PC-9 (cell line): ENCODE measurements around the gene GPC1. TPM values are rescaled to one million over a fixed set of nuclear protein-coding genes. Genes with fewer than 3 reads are reported as not detected.
A peak's percentile ranks its signal among the peaks of the same experiment; 100 is the strongest.

Experiments
- BruUV-seq: library from RNA; stranded (reverse); fragments of 400-500 nt; replicated peaks from 2 replicates; lab custom pipeline; 2021; lab: Mats Ljungman, UMichigan
- CTCF ChIA-PET: fragments of 300-600 bp; sonication (Branson Sonifier 250); formaldehyde crosslinking; loops from one replicate; lab custom pipeline; 2022; ENCODE audit warnings: antibody characterized with exemption; lab: Charles Lee
- POLR2A ChIA-PET: fragments of 300-600 bp; sonication (Branson Sonifier 250); formaldehyde crosslinking; loops from one replicate; lab custom pipeline; 2022; ENCODE audit warnings: antibody characterized with exemption; ENCODE audit not compliant: unreplicated experiment; lab: Charles Lee
- DNase-seq, 2 experiments: peaks; one replicate each; pipeline versions ENCODE4 v3.0.0 to v3.0.0-alpha.2; 2015 to 2022; ENCODE audit warnings: mixed read lengths in 1 of 2
- H2AFZ ChIP-seq: fragments of 200-600 bp; sonication (generic); 2 replicates; pipeline ENCODE4 v1.8.1; 2017; ENCODE audit warnings: antibody characterized with exemption
- H3F3A ChIP-seq: fragments of 200-600 bp; sonication (generic); 2 replicates; pipeline ENCODE4 v1.8.1; 2017; ENCODE audit warnings: antibody characterized with exemption, mild to moderate bottlenecking, low read depth; ENCODE audit not compliant: insufficient read depth
- H3K27ac ChIP-seq: fragments of 200-600 bp; sonication (generic); 2 replicates; pipeline ENCODE4 v1.6.1; 2016; ENCODE audit warnings: mixed run types
- H3K27me3 ChIP-seq: fragments of 200-600 bp; sonication (generic); 2 replicates; pipeline ENCODE4 v1.6.1; 2016; ENCODE audit warnings: low read depth, mixed run types; ENCODE audit not compliant: insufficient read depth
- H3K36me3 ChIP-seq: fragments of 200-600 bp; sonication (generic); 2 replicates; pipeline ENCODE4 v1.6.1; 2016; ENCODE audit warnings: low read depth, mixed run types
- H3K4me1 ChIP-seq: fragments of 200-600 bp; sonication (generic); replicated peaks from 2 replicates; pipeline ENCODE4 v1.6.1; 2016; ENCODE audit warnings: mixed run types; ENCODE audit not compliant: insufficient read depth
- H3K4me2 ChIP-seq: fragments of 200-600 bp; sonication (generic); 2 replicates; pipeline ENCODE4 v1.6.1; 2017; ENCODE audit warnings: mixed run types
- H3K4me3 ChIP-seq: fragments of 200-600 bp; sonication (generic); 2 replicates; pipeline ENCODE4 v1.6.1; 2016; ENCODE audit warnings: mixed run types
- H3K79me2 ChIP-seq: fragments of 200-600 bp; sonication (generic); 2 replicates; pipeline ENCODE4 v1.6.1; 2017; ENCODE audit warnings: low read depth, mixed run types
- H3K9me2 ChIP-seq: fragments of 200-600 bp; sonication (generic); 2 replicates; pipeline ENCODE4 v1.8.1; 2017; ENCODE audit warnings: mild to moderate bottlenecking; ENCODE audit not compliant: insufficient read depth
- H3K9me3 ChIP-seq: fragments of 200-600 bp; sonication (generic); 2 replicates; pipeline ENCODE4 v1.8.1; 2016; ENCODE audit warnings: low read depth; ENCODE audit not compliant: insufficient read depth
- H4K20me1 ChIP-seq: fragments of 200-600 bp; sonication (generic); 2 replicates; pipeline ENCODE4 v1.8.1; 2017; ENCODE audit not compliant: insufficient read depth
- CTCF ChIP-seq: fragments of 200-600 bp; sonication (generic); conservative IDR thresholded peaks from 2 replicates; pipeline ENCODE4 v1.6.1; 2017; ENCODE audit warnings: mixed run types, antibody characterized with exemption, mild to moderate bottlenecking, moderate library complexity
- EZH2 ChIP-seq: fragments of 200-600 bp; sonication (generic); IDR thresholded peaks from 2 replicates; pipeline ENCODE4 v1.8.0; 2017; ENCODE audit warnings: antibody characterized with exemption, low read depth
- intact Hi-C: fragments of 100-400 bp; cut with micrococcal nuclease; formaldehyde crosslinking; loops from one replicate; pipeline ENCODE4 v1.10.0; 2022; ENCODE audit not compliant: unreplicated experiment
- total RNA-seq: library from RNA; stranded (reverse); gene quantifications from 2 replicates; pipeline ENCODE4 v1.2.3, GENCODE V29; 2021

Gene GPC1
- total RNA-seq, 1 experiment from 2014 or later: 302 TPM

GRCh38 chr2:240452462-240453256 lies 17.2 kb downstream of the GPC1 start:
- peaks cover 17% of the 10 kb centered on the region for H3K79me2 ChIP-seq
- intact Hi-C loops: loop anchor here (1.0 to 10.0 kb wide), 2 partner anchors 219 to 388 kb away; no protein-coding TSS in a partner anchor
- no peaks in the 10 kb centered on the region for H3K9me2 ChIP-seq
- H3K27ac ChIP-seq: no peak overlapping the region
- peak overlapping the region; percentile 91 for H3K4me2 ChIP-seq
- ChIA-PET POLR2A (no interaction called here), CTCF (no interaction called here)
- BruUV-seq: no TSS peak
- H4K20me1 ChIP-seq: peaks cover 27% of the 10 kb centered on the region
- no peaks in the 10 kb centered on the region for H3K27me3 ChIP-seq
- no peak overlapping the region for H2AFZ ChIP-seq
- no peak for TF ChIP-seq CTCF
- no peak for TF ChIP-seq EZH2
- peaks cover 44% of the 10 kb centered on the region for H3K4me1 ChIP-seq
- peak overlapping the region; percentile 60; the same call in 1 of the 2 replicates for H3K4me3 ChIP-seq
- H3K9me3 ChIP-seq: no peaks in the 10 kb centered on the region
- H3F3A ChIP-seq: peaks cover 54% of the 10 kb centered on the region
- H3K36me3 ChIP-seq: no peaks in the 10 kb centered on the region
- peak; percentile 58 to 97 for DNase-seq

- no peaks in the 10 kb centered on the region for H3K36me3 ChIP-seq
- no peaks in the 10 kb centered on the region for H3K27me3 ChIP-seq
- intact Hi-C loops: loop anchor here (10.0 kb wide), 1 partner anchor 389 kb away; no protein-coding TSS in a partner anchor
- TF ChIP-seq CTCF (no peak), EZH2 (no peak)
- no peak overlapping the region for H3K4me3 ChIP-seq
- no peaks in the 10 kb centered on the region for H3K9me3 ChIP-seq
- H3F3A ChIP-seq: peaks cover 63% of the 10 kb centered on the region
- POLR2A ChIA-PET: no interaction called here
- CTCF ChIA-PET: no interaction called here
- DNase-seq: no peak
- no peaks in the 10 kb centered on the region for H3K9me2 ChIP-seq
- peaks cover 53% of the 10 kb centered on the region for H3K4me1 ChIP-seq
- no peak overlapping the region for H3K27ac ChIP-seq
- BruUV-seq: no TSS peak
- H3K4me2 ChIP-seq: peak overlapping the region; percentile 72; the same call in 1 of the 2 replicates
- H3K79me2 ChIP-seq: peaks cover 17% of the 10 kb centered on the region
- H2AFZ ChIP-seq: no peak overlapping the region
- H4K20me1 ChIP-seq: peaks cover 25% of the 10 kb centered on the region
Measured at GRCh38 chr2:240453461-240454105, 18.1 kb downstream of the GPC1 start.

GRCh38 chr2:240454106-240454901 lies 18.8 kb downstream of the GPC1 start:
- Histone ChIP-seq H3F3A (peaks cover 57% of the 10 kb centered on the region), H4K20me1 (peaks cover 25% of the 10 kb centered on the region), H3K79me2 (peaks cover 17% of the 10 kb centered on the region), H3K4me1 (peaks cover 60% of the 10 kb centered on the region), H3K36me3 (no peaks in the 10 kb centered on the region), H3K27me3 (no peaks in the 10 kb centered on the region), H3K9me3 (no peaks in the 10 kb centered on the region), H3K9me2 (no peaks in the 10 kb centered on the region), H2AFZ (no peak overlapping the region), H3K27ac (no peak overlapping the region), H3K4me3 (no peak overlapping the region), H3K4me2 (peak overlapping the region; percentile 72)
- CTCF ChIA-PET: interaction anchor here (1.1 kb wide), 1 partner anchor 111 kb away, joined by 3 read pairs; no protein-coding TSS in a partner anchor
- DNase-seq: no peak
- TF ChIP-seq CTCF (no peak), EZH2 (no peak)
- POLR2A ChIA-PET: no interaction called here
- intact Hi-C loops: loop anchor here (10.0 kb wide), 1 partner anchor 390 kb away; no protein-coding TSS in a partner anchor
- BruUV-seq: no TSS peak
